ENCODE data around the gene PARD6G. TPM values are rescaled to one million over a fixed set of nuclear protein-coding genes. Genes with fewer than 3 reads are reported as not detected.

PARD6G gene
- total and polyA plus RNA-seq, 2 donors (not counting 1 experiment from before 2014, with no cell fraction given): 1.0 to 2.1 TPM

GRCh38 chr18:80137976-80138375, 109.3 kb downstream of the PARD6G start:
- Histone ChIP-seq H3K9ac (ENCODE audit: insufficient read depth, low read length) (no peak overlapping the region), H4K20me1 (ENCODE audit: control insufficient read depth, extremely low read depth, insufficient read depth, low read length) (no peaks in the 10 kb centered on the region), H3K4me1 (ENCODE audit: control insufficient read depth, extremely low read depth, insufficient read depth, low read length) (no peaks in the 10 kb centered on the region), H3K79me2 (ENCODE audit: control insufficient read depth, insufficient read depth, low read length) (no peaks in the 10 kb centered on the region), H3K27ac (ENCODE audit: insufficient read depth, low read length) (no peak overlapping the region), H3K27me3 (ENCODE audit: control insufficient read depth, insufficient read depth, low read length) (no peaks in the 10 kb centered on the region), H3K4me2 (ENCODE audit: extremely low read depth, insufficient read depth, low read length) (no peak overlapping the region), H3K4me3 (replicated peaks in 1 of 4; ENCODE audit: control extremely low read depth in 1 of 4, insufficient read depth in 1 of 4, low read depth in 3 of 4, low read length in 4 of 4) (no peak overlapping the region), H3K36me3 (ENCODE audit: control insufficient read depth, insufficient read depth, low read length) (peaks cover 20% of the 10 kb centered on the region), H3K9me3 (ENCODE audit: control insufficient read depth, insufficient read depth, low read depth, low read length) (no peaks in the 10 kb centered on the region), H2AFZ (ENCODE audit: low read length) (no peak overlapping the region)
- DNase-seq (ENCODE audit: low read depth in 2 of 2): no peak
- TF ChIP-seq CTCF (conservative IDR thresholded peaks at IDR 0.05 in 1 of 2, IDR thresholded peaks at IDR 0.05 in 1 of 2; ENCODE audit: low read depth in 1 of 2, low read length in 2 of 2): no peak
- TF ChIP-seq EZH2 (IDR thresholded peaks at IDR 0.05; ENCODE audit: low read length, missing control alignments): no peak

GRCh38 chr18:80137137-80137536, 110.2 kb downstream of the PARD6G start:
- DNase-seq (ENCODE audit: low read depth in 2 of 2): no peak
- Histone ChIP-seq H3K27me3 (ENCODE audit: control insufficient read depth, insufficient read depth, low read length) (no peaks in the 10 kb centered on the region), H3K9me3 (ENCODE audit: control insufficient read depth, insufficient read depth, low read depth, low read length) (no peaks in the 10 kb centered on the region), H3K4me2 (ENCODE audit: extremely low read depth, insufficient read depth, low read length) (no peak overlapping the region), H3K36me3 (ENCODE audit: control insufficient read depth, insufficient read depth, low read length) (peaks cover 20% of the 10 kb centered on the region), H3K9ac (ENCODE audit: insufficient read depth, low read length) (no peak overlapping the region), H3K4me3 (replicated peaks in 1 of 4; ENCODE audit: control extremely low read depth in 1 of 4, insufficient read depth in 1 of 4, low read depth in 3 of 4, low read length in 4 of 4) (no peak overlapping the region), H3K27ac (ENCODE audit: insufficient read depth, low read length) (no peak overlapping the region), H3K4me1 (ENCODE audit: control insufficient read depth, extremely low read depth, insufficient read depth, low read length) (no peaks in the 10 kb centered on the region), H4K20me1 (ENCODE audit: control insufficient read depth, extremely low read depth, insufficient read depth, low read length) (no peaks in the 10 kb centered on the region), H2AFZ (ENCODE audit: low read length) (no peak overlapping the region), H3K79me2 (ENCODE audit: control insufficient read depth, insufficient read depth, low read length) (peaks cover 3% of the 10 kb centered on the region)
- TF ChIP-seq CTCF (conservative IDR thresholded peaks at IDR 0.05 in 1 of 2, IDR thresholded peaks at IDR 0.05 in 1 of 2; ENCODE audit: low read depth in 1 of 2, low read length in 2 of 2) (no peak), EZH2 (IDR thresholded peaks at IDR 0.05; ENCODE audit: low read length, missing control alignments) (no peak)

GRCh38 chr18:80136679-80137078, 110.6 kb downstream of the PARD6G start:
- TF ChIP-seq CTCF (conservative IDR thresholded peaks at IDR 0.05 in 1 of 2, IDR thresholded peaks at IDR 0.05 in 1 of 2; ENCODE audit: low read depth in 1 of 2, low read length in 2 of 2): no peak
- no peak for TF ChIP-seq EZH2 (IDR thresholded peaks at IDR 0.05; ENCODE audit: low read length, missing control alignments)
- H3K9me3 ChIP-seq (ENCODE audit: control insufficient read depth, insufficient read depth, low read depth, low read length): no peaks in the 10 kb centered on the region
- H3K9ac ChIP-seq (ENCODE audit: insufficient read depth, low read length): no peak overlapping the region
- no peak overlapping the region for H3K4me2 ChIP-seq (ENCODE audit: extremely low read depth, insufficient read depth, low read length)
- no peaks in the 10 kb centered on the region for H4K20me1 ChIP-seq (ENCODE audit: control insufficient read depth, extremely low read depth, insufficient read depth, low read length)
- DNase-seq (ENCODE audit: low read depth in 2 of 2): no peak
- H2AFZ ChIP-seq (ENCODE audit: low read length): no peak overlapping the region
- H3K79me2 ChIP-seq (ENCODE audit: control insufficient read depth, insufficient read depth, low read length): peaks cover 3% of the 10 kb centered on the region
- H3K4me1 ChIP-seq (ENCODE audit: control insufficient read depth, extremely low read depth, insufficient read depth, low read length): no peaks in the 10 kb centered on the region
- H3K27me3 ChIP-seq (ENCODE audit: control insufficient read depth, insufficient read depth, low read length): no peaks in the 10 kb centered on the region
- H3K4me3 ChIP-seq (replicated peaks in 1 of 4; ENCODE audit: control extremely low read depth in 1 of 4, insufficient read depth in 1 of 4, low read depth in 3 of 4, low read length in 4 of 4): no peak overlapping the region
- H3K36me3 ChIP-seq (ENCODE audit: control insufficient read depth, insufficient read depth, low read length): peaks cover 20% of the 10 kb centered on the region
- H3K27ac ChIP-seq (ENCODE audit: insufficient read depth, low read length): no peak overlapping the region

Data from fibroblast of lung (primary cell).